ENCODE results near the gene DGCR6L. TPM values are rescaled to one million over a fixed set of nuclear protein-coding genes. Genes with fewer than 3 reads are reported as not detected.

Gene DGCR6L
- polyA plus RNA-seq, 2 of the 4 experiments (the other 2 are of a cell fraction): 17.9 to 26.1 TPM

GRCh38 chr22:20272174-20272573 is 47.7 kb downstream of the DGCR6L start:
- TF ChIP-seq PBX3 (IDR thresholded peaks at IDR 0.05) (no peak), HDAC2 (IDR thresholded peaks at IDR 0.05) (no peak), RAD21 (conservative IDR thresholded peaks at IDR 0.05 in 1 of 2, IDR thresholded peaks at IDR 0.05 in 1 of 2) (no peak), EP300 (IDR thresholded peaks at IDR 0.05) (no peak), HOXB13 (CRISPR knock-in tag; IDR thresholded peaks at IDR 0.05; ENCODE audit: low read depth) (no peak), HEYL (CRISPR knock-in tag; IDR thresholded peaks at IDR 0.05) (no peak), SMC3 (IDR thresholded peaks at IDR 0.05) (no peak), HES2 (IDR thresholded peaks at IDR 0.05) (no peak), EHMT2 (IDR thresholded peaks at IDR 0.05; ENCODE audit: low read depth) (no peak), CHD4 (IDR thresholded peaks at IDR 0.05; ENCODE audit: borderline replicate concordance) (no peak), ELK1 (IDR thresholded peaks at IDR 0.05; ENCODE audit: low read depth, low read length) (no peak), CBX8 (IDR thresholded peaks at IDR 0.05) (no peak), NFE2L2 (conservative IDR thresholded peaks at IDR 0.05; ENCODE audit: low read length) (no peak), RNF2 (IDR thresholded peaks at IDR 0.05; ENCODE audit: borderline replicate concordance, low read depth) (no peak), NPAS2 (CRISPR knock-in tag; IDR thresholded peaks at IDR 0.05; ENCODE audit: borderline replicate concordance) (no peak)
- FAIRE-seq: no peak
- ChIA-PET POLR2A (no interaction called here), CTCF (interaction anchor here (5.2 kb wide), 1 partner anchor 13 kb away, joined by 19 read pairs; no protein-coding TSS in a partner anchor)
- WGBS (ENCODE audit: missing lambda C conversion rate): 100% methylated on average over 1 of the region's 9 CpGs
- DNase-seq (ENCODE audit: low read depth in 1 of 2, low spot score in 1 of 2): no peak
- Histone ChIP-seq H3K27ac (no peak overlapping the region), H3K4me2 (no peak overlapping the region), H3K9me3 (no peaks in the 10 kb centered on the region), H3K4me1 (peaks cover 10% of the 10 kb centered on the region), H3K4me3 (no peak overlapping the region)
- no peak for ATAC-seq

GRCh38 chr22:20271114-20271994 is 48.5 kb downstream of the DGCR6L start:
- no peak for FAIRE-seq
- H3K4me2 ChIP-seq: no peak overlapping the region
- no peak for TF ChIP-seq E2F6 (IDR thresholded peaks at IDR 0.05; ENCODE audit: borderline replicate concordance, low read depth)
- TF ChIP-seq FOSB (CRISPR knock-in tag; IDR thresholded peaks at IDR 0.05): no peak
- no peak for TF ChIP-seq CHD4 (IDR thresholded peaks at IDR 0.05; ENCODE audit: borderline replicate concordance)
- no peak for TF ChIP-seq FOXS1 (CRISPR knock-in tag; IDR thresholded peaks at IDR 0.05)
- TF ChIP-seq CTCF (IDR thresholded peaks at IDR 0.05): no peak
- no peak for TF ChIP-seq TFCP2L1 (CRISPR knock-in tag; IDR thresholded peaks at IDR 0.05)
- no peak for TF ChIP-seq RNF2 (IDR thresholded peaks at IDR 0.05; ENCODE audit: borderline replicate concordance, low read depth)
- CTCF ChIA-PET: interaction anchor here (1.0 to 5.2 kb wide), 3 partner anchors 14 to 114 kb away, joined by 3 to 19 read pairs (median 4); no protein-coding TSS in a partner anchor
- H3K9me3 ChIP-seq: no peaks in the 10 kb centered on the region
- POLR2A ChIA-PET: no interaction called here
- no peak overlapping the region for H3K4me3 ChIP-seq
- H3K4me1 ChIP-seq: peaks cover 12% of the 10 kb centered on the region
- DNase-seq (ENCODE audit: low read depth in 1 of 2, low spot score in 1 of 2): no peak
- ATAC-seq: no peak
- peak overlapping the region; percentile 24 to 53; a peak in 2 of 6 replicates for H3K27ac ChIP-seq
- 95% methylated on average over 10 of the region's 14 CpGs for WGBS (ENCODE audit: missing lambda C conversion rate)
